Activated CD4-positive, alpha-beta T cell treated with anti-CD3 and anti-CD28 coated beads, Interleukin-2, amount 10 ng/mL, durations not matched to agents 7 days and 5 days (primary cell): ENCODE measurements around the gene ANXA4. TPM values are rescaled to one million over a fixed set of nuclear protein-coding genes. Genes with fewer than 3 reads are reported as not detected.

Source experiments
- CTCF ChIA-PET: fragments of 350-600 bp; sonication (Branson Sonifier 250); formaldehyde crosslinking; loops from one replicate; lab custom pipeline; 2021; ENCODE audit warnings: antibody characterized with exemption; lab: Charles Lee
- POLR2A ChIA-PET: fragments of 350-600 bp; sonication (Branson Sonifier 250); formaldehyde crosslinking; loops from one replicate; lab custom pipeline; 2021; ENCODE audit warnings: antibody characterized with exemption; lab: Charles Lee
- DNase-seq: peaks from one replicate; pipeline ENCODE4 v3.0.0-alpha.2; 2020
- H3K27ac Mint-ChIP-seq: one replicate; pipeline ENCODE4 v1.8.0; 2021; ENCODE audit warnings: mild to moderate bottlenecking, moderate library complexity, mixed read lengths
- H3K27me3 Mint-ChIP-seq: one replicate; pipeline ENCODE4 v1.8.0; 2021; ENCODE audit warnings: mixed read lengths
- H3K36me3 Mint-ChIP-seq: one replicate; pipeline ENCODE4 v1.8.0; 2021; ENCODE audit warnings: low read depth, mixed read lengths
- H3K4me1 Mint-ChIP-seq: one replicate; pipeline ENCODE4 v1.8.0; 2021; ENCODE audit warnings: mixed read lengths
- H3K4me3 Mint-ChIP-seq: one replicate; pipeline ENCODE4 v1.8.0; 2021; ENCODE audit warnings: mild to moderate bottlenecking, moderate library complexity, mixed read lengths
- H3K9me3 Mint-ChIP-seq: one replicate; pipeline ENCODE4 v1.8.0; 2021; ENCODE audit warnings: mixed read lengths
- total RNA-seq, 2 experiments: library from RNA; stranded (reverse); gene quantifications; one replicate each; pipeline ENCODE4 v1.2.3, GENCODE V29; 2021

Gene ANXA4
- 10 to 100 TPM; 70.6 to 75.9 TPM for total RNA-seq

- peak within 1 kb of the TSS; percentile 95 for H3K27ac Mint-ChIP-seq
- no peaks in the 10 kb centered on the region for H3K36me3 Mint-ChIP-seq
- DNase-seq, result peak; percentile 71
- H3K4me1 Mint-ChIP-seq, result peaks cover 33% of the 10 kb centered on the region
- H3K27me3 Mint-ChIP-seq, result peaks cover 19% of the 10 kb centered on the region
- H3K9me3 Mint-ChIP-seq, result no peaks in the 10 kb centered on the region
- POLR2A ChIA-PET, result interaction anchor here (0.7 kb wide), 1 partner anchor 141 kb away, joined by 3 read pairs; no protein-coding TSS in a partner anchor
- peak within 1 kb of the TSS; percentile 94 for H3K4me3 Mint-ChIP-seq
- CTCF ChIA-PET, result interaction anchor here (0.6 to 5.4 kb wide), 10 partner anchors 11 to 170 kb away, joined by 3 to 31 read pairs (median 4); no protein-coding TSS in a partner anchor
Observed at GRCh38 chr2:69741575-69742321, at the start of gene ANXA4. ANXA4 (plus strand) TSS chr2:69742134; CDS start chr2:69781566, 39,432 bp downstream.

- Mint-ChIP-seq H3K9me3 (no peaks in the 10 kb centered on the region), H3K27ac (peak overlapping the region; percentile 93), H3K27me3 (no peaks in the 10 kb centered on the region), H3K36me3 (peaks cover 6% of the 10 kb centered on the region), H3K4me3 (no peak overlapping the region), H3K4me1 (peaks cover 78% of the 10 kb centered on the region)
- POLR2A ChIA-PET, result no interaction called here
- CTCF ChIA-PET, result interaction anchor here (1.2 to 1.5 kb wide), 2 partner anchors 14 to 61 kb away, joined by 3 read pairs; no protein-coding TSS in a partner anchor
- no peak for DNase-seq
Observed at GRCh38 chr2:69692424-69692823, 49.5 kb upstream of the ANXA4 start.

GRCh38 chr2:69693059-69693774, 48.7 kb upstream of the ANXA4 start:
- no peaks in the 10 kb centered on the region for H3K27me3 Mint-ChIP-seq
- no peaks in the 10 kb centered on the region for H3K9me3 Mint-ChIP-seq
- POLR2A ChIA-PET, result no interaction called here
- H3K4me1 Mint-ChIP-seq, result peaks cover 83% of the 10 kb centered on the region
- H3K4me3 Mint-ChIP-seq, result peak overlapping the region; percentile 57
- peaks cover 6% of the 10 kb centered on the region for H3K36me3 Mint-ChIP-seq
- no peak for DNase-seq
- H3K27ac Mint-ChIP-seq, result peak overlapping the region; percentile 93
- CTCF ChIA-PET, result interaction anchor here (1.0 to 1.5 kb wide), 4 partner anchors 13 to 128 kb away, joined by 3 read pairs; no protein-coding TSS in a partner anchor

- H3K27me3 Mint-ChIP-seq, result no peaks in the 10 kb centered on the region
- H3K4me1 Mint-ChIP-seq, result peaks cover 84% of the 10 kb centered on the region
- DNase-seq, result peak; percentile 86
- CTCF ChIA-PET, result interaction anchor here (1.0 to 1.5 kb wide), 5 partner anchors 10 to 128 kb away, joined by 3 read pairs; no protein-coding TSS in a partner anchor
- peak overlapping the region; percentile 93 for H3K27ac Mint-ChIP-seq
- POLR2A ChIA-PET, result no interaction called here
- H3K4me3 Mint-ChIP-seq, result peak overlapping the region; percentile 57
- no peaks in the 10 kb centered on the region for H3K9me3 Mint-ChIP-seq
- peaks cover 7% of the 10 kb centered on the region for H3K36me3 Mint-ChIP-seq
Observed at GRCh38 chr2:69693775-69694450, 48.0 kb upstream of the ANXA4 start.

GRCh38 chr2:69694894-69695849, 46.8 kb upstream of the ANXA4 start:
- no peak for DNase-seq
- no peaks in the 10 kb centered on the region for H3K9me3 Mint-ChIP-seq
- H3K36me3 Mint-ChIP-seq, result peaks cover 7% of the 10 kb centered on the region
- ChIA-PET CTCF (interaction anchor here (0.7 to 2.4 kb wide), 5 partner anchors 9 to 319 kb away, joined by 3 to 8 read pairs (median 3); no protein-coding TSS in a partner anchor), POLR2A (no interaction called here)
- peaks cover 81% of the 10 kb centered on the region for H3K4me1 Mint-ChIP-seq
- peaks cover 2% of the 10 kb centered on the region for H3K27me3 Mint-ChIP-seq
- H3K4me3 Mint-ChIP-seq, result no peak overlapping the region
- H3K27ac Mint-ChIP-seq, result peak overlapping the region; percentile 55

GRCh38 chr2:69695850-69696216, 46.1 kb upstream of the ANXA4 start:
- CTCF ChIA-PET, result interaction anchor here (1.4 to 2.4 kb wide), 3 partner anchors 9 to 320 kb away, joined by 3 to 8 read pairs (median 3); no protein-coding TSS in a partner anchor
- H3K4me1 Mint-ChIP-seq, result peaks cover 74% of the 10 kb centered on the region

GRCh38 chr2:69700381-69700780, 41.6 kb upstream of the ANXA4 start:
- Mint-ChIP-seq H3K36me3 (peaks cover 4% of the 10 kb centered on the region), H3K4me3 (no peak overlapping the region), H3K9me3 (no peaks in the 10 kb centered on the region), H3K27me3 (peaks cover 2% of the 10 kb centered on the region), H3K27ac (no peak overlapping the region), H3K4me1 (peaks cover 37% of the 10 kb centered on the region)
- ChIA-PET CTCF (interaction anchor here (0.6 to 1.5 kb wide), 3 partner anchors 9 to 364 kb away, joined by 3 to 5 read pairs (median 4); no protein-coding TSS in a partner anchor), POLR2A (no interaction called here)
- no peak for DNase-seq

More at GRCh38 chr2:69695850-69696216, 46.1 kb upstream of the ANXA4 start:
- POLR2A ChIA-PET, result no interaction called here
- H3K36me3 Mint-ChIP-seq, result peaks cover 4% of the 10 kb centered on the region
- H3K4me3 Mint-ChIP-seq, result no peak overlapping the region
- peaks cover 2% of the 10 kb centered on the region for H3K27me3 Mint-ChIP-seq
- no peaks in the 10 kb centered on the region for H3K9me3 Mint-ChIP-seq
- DNase-seq, result no peak
- H3K27ac Mint-ChIP-seq, result peak overlapping the region; percentile 1

- no peaks in the 10 kb centered on the region for H3K9me3 Mint-ChIP-seq
- CTCF ChIA-PET, result interaction anchor here (0.6 to 1.5 kb wide), 3 partner anchors 10 to 181 kb away, joined by 3 to 4 read pairs (median 4); no protein-coding TSS in a partner anchor
- no peak overlapping the region for H3K4me3 Mint-ChIP-seq
- peaks cover 29% of the 10 kb centered on the region for H3K4me1 Mint-ChIP-seq
- H3K27me3 Mint-ChIP-seq, result peaks cover 2% of the 10 kb centered on the region
- no peak for DNase-seq
- no peak overlapping the region for H3K27ac Mint-ChIP-seq
- H3K36me3 Mint-ChIP-seq, result peaks cover 4% of the 10 kb centered on the region
- POLR2A ChIA-PET, result no interaction called here
Observed at GRCh38 chr2:69701100-69701945, 40.6 kb upstream of the ANXA4 start.

GRCh38 chr2:69703189-69703588, 38.7 kb upstream of the ANXA4 start:
- Mint-ChIP-seq H3K36me3 (peaks cover 5% of the 10 kb centered on the region), H3K4me3 (no peak overlapping the region), H3K4me1 (peaks cover 19% of the 10 kb centered on the region), H3K9me3 (no peaks in the 10 kb centered on the region), H3K27me3 (peaks cover 2% of the 10 kb centered on the region), H3K27ac (no peak overlapping the region)
- CTCF ChIA-PET, result no interaction called here
- POLR2A ChIA-PET, result no interaction called here
- DNase-seq, result no peak

GRCh38 chr2:69704446-69704845, 37.5 kb upstream of the ANXA4 start:
- Mint-ChIP-seq H3K27me3 (peaks cover 2% of the 10 kb centered on the region), H3K36me3 (peaks cover 2% of the 10 kb centered on the region), H3K27ac (no peak overlapping the region), H3K4me1 (peaks cover 10% of the 10 kb centered on the region), H3K4me3 (no peak overlapping the region), H3K9me3 (no peaks in the 10 kb centered on the region)
- ChIA-PET CTCF (interaction anchor here (1.0 kb wide), 1 partner anchor 107 kb away, joined by 4 read pairs; no protein-coding TSS in a partner anchor), POLR2A (no interaction called here)
- no peak for DNase-seq

GRCh38 chr2:69709290-69709689, 32.6 kb upstream of the ANXA4 start:
- H3K27ac Mint-ChIP-seq, result no peak overlapping the region
- H3K27me3 Mint-ChIP-seq, result no peaks in the 10 kb centered on the region
- CTCF ChIA-PET, result interaction anchor here (0.6 kb wide), 1 partner anchor 88 kb away, joined by 3 read pairs; no protein-coding TSS in a partner anchor
- H3K4me1 Mint-ChIP-seq, result peaks cover 13% of the 10 kb centered on the region
- H3K36me3 Mint-ChIP-seq, result peaks cover 10% of the 10 kb centered on the region
- POLR2A ChIA-PET, result no interaction called here
- DNase-seq, result no peak
- no peak overlapping the region for H3K4me3 Mint-ChIP-seq
- peaks cover 10% of the 10 kb centered on the region for H3K9me3 Mint-ChIP-seq
